ENCODE measurements around the gene RGL1. TPM values are rescaled to one million over a fixed set of nuclear protein-coding genes. Genes with fewer than 3 reads are reported as not detected.

The RGL1 gene
- total RNA-seq, 2 experiments from 2014 or later, result 1.3 to 1.4 TPM

DNA sequence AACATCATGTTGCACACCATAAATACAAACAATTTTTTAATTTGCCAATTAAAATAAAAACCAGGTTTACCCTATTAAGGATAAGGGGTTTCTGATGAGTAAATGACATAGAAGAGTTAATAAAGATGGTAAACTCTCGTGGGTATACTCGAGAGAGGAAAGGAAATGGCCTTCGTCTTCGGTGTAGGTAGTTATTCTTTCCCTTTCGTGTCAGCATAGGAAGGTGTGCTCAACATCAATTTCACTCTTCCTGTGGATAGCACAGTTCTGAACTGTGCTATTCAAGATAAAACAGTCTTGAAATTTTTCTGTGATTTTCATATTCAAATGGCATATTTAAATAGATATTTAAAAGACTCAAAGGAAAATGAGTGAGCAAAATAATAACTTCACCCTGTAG lies 98.2 kb downstream of the RGL1 start:
- peaks cover under 1% of the 10 kb centered on the region for H3K27me3 Mint-ChIP-seq (ENCODE audit: low read depth)
- H3K36me3 Mint-ChIP-seq (ENCODE audit: low read depth), result no peaks in the 10 kb centered on the region
- peaks cover under 1% of the 10 kb centered on the region for H3K4me1 Mint-ChIP-seq (ENCODE audit: low read depth)
- DNase-seq, result no peak
- H3K9me3 Mint-ChIP-seq (ENCODE audit: insufficient read depth), result no peaks in the 10 kb centered on the region
- ChIA-PET CTCF (interaction anchor here (3.5 kb wide), 1 partner anchor 12 kb away, joined by 19 read pairs; no protein-coding TSS in a partner anchor), POLR2A (no interaction called here)
- ATAC-seq, result no peak
- no peak overlapping the region for H3K27ac Mint-ChIP-seq
- H3K4me3 Mint-ChIP-seq, result no peak overlapping the region

DNA sequence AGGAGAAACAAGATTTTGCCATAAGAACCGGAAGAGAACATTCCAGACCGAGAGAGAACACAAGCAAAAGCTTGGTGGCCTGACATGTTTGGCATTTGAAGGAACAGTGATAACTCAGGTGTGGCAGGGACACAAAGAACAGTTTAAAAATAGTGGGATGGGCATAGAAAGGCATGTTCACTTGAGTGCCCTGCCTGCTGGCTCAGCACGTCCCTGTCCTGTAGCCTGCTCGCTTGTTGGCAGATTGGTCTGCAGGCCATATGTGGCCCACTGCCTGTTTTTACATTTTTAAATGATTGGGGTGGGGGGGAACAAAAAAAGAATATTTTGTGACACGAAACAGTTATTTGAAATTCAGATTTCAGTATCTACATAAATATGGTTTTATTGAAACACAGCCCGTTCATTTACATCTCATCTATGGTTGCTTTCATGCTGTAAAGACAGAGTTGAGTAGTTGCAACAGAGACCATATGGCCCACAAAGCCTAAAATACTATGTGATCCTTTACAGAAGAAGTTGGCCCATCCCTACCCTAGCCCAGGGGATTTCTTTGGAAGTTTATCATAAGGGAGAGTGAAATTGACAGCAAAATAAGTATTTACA lies 100.7 kb downstream of the RGL1 start:
- no peak for ATAC-seq
- Mint-ChIP-seq H3K27me3 (ENCODE audit: low read depth) (no peaks in the 10 kb centered on the region), H3K36me3 (ENCODE audit: low read depth) (no peaks in the 10 kb centered on the region), H3K27ac (no peak overlapping the region), H3K4me3 (no peak overlapping the region), H3K4me1 (ENCODE audit: low read depth) (no peaks in the 10 kb centered on the region), H3K9me3 (ENCODE audit: insufficient read depth) (no peaks in the 10 kb centered on the region)
- ChIA-PET POLR2A (no interaction called here), CTCF (interaction anchor here (3.5 kb wide), 1 partner anchor 9 kb away, joined by 19 read pairs; no protein-coding TSS in a partner anchor)
- no peak for DNase-seq

- Mint-ChIP-seq H3K36me3 (ENCODE audit: low read depth) (no peaks in the 10 kb centered on the region), H3K9me3 (ENCODE audit: insufficient read depth) (no peaks in the 10 kb centered on the region), H3K27me3 (ENCODE audit: low read depth) (no peaks in the 10 kb centered on the region), H3K4me3 (no peak overlapping the region), H3K4me1 (ENCODE audit: low read depth) (no peaks in the 10 kb centered on the region), H3K27ac (no peak overlapping the region)
- no peak for ATAC-seq
- ChIA-PET POLR2A (no interaction called here), CTCF (interaction anchor here (1.0 to 1.5 kb wide), 3 partner anchors 9 to 222 kb away, joined by 4 to 10 read pairs (median 4); no protein-coding TSS in a partner anchor)
- no peak for DNase-seq
Measured at GRCh38 chr1:183907070-183907469, 102.2 kb downstream of the RGL1 start.

- no peaks in the 10 kb centered on the region for H3K27me3 Mint-ChIP-seq (ENCODE audit: low read depth)
- no peak overlapping the region for H3K4me3 Mint-ChIP-seq
- ChIA-PET CTCF (interaction anchor here (1.1 to 1.5 kb wide), 3 partner anchors 8 to 14 kb away, joined by 4 to 10 read pairs (median 4); no protein-coding TSS in a partner anchor), POLR2A (no interaction called here)
- no peaks in the 10 kb centered on the region for H3K9me3 Mint-ChIP-seq (ENCODE audit: insufficient read depth)
- H3K4me1 Mint-ChIP-seq (ENCODE audit: low read depth), result no peaks in the 10 kb centered on the region
- DNase-seq (no peak), ATAC-seq (no peak)
- no peaks in the 10 kb centered on the region for H3K36me3 Mint-ChIP-seq (ENCODE audit: low read depth)
- H3K27ac Mint-ChIP-seq, result no peak overlapping the region
Measured at GRCh38 chr1:183908079-183908478, 103.2 kb downstream of the RGL1 start.

- DNase-seq (no peak), ATAC-seq (no peak)
- Mint-ChIP-seq H3K36me3 (ENCODE audit: low read depth) (no peaks in the 10 kb centered on the region), H3K27me3 (ENCODE audit: low read depth) (no peaks in the 10 kb centered on the region), H3K9me3 (ENCODE audit: insufficient read depth) (no peaks in the 10 kb centered on the region), H3K27ac (no peak overlapping the region), H3K4me1 (ENCODE audit: low read depth) (no peaks in the 10 kb centered on the region), H3K4me3 (no peak overlapping the region)
- POLR2A ChIA-PET, result no interaction called here
- CTCF ChIA-PET, result no interaction called here
Measured at GRCh38 chr1:183909672-183910071, 104.8 kb downstream of the RGL1 start.

DNA sequence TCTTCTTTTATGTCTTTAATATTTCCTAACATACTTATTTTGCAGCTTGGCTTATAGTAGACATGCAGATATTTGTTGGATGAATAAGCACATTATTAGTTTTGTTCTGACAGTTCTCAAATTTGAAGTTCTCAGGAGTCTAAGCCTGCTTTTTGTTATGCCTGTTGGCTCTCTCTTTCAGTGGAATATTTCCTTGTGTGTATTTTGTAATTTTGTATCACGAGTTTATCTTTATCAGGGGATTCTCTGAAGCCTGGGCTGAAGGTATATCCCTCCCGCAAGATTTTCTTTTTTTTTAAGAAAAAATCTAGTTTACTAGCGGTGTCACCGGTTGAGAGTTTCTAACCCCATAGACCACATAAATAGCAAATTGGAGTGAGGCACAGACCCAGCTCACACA lies 105.9 kb downstream of the RGL1 start:
- DNase-seq, result no peak
- H3K36me3 Mint-ChIP-seq (ENCODE audit: low read depth), result no peaks in the 10 kb centered on the region

GRCh38 chr1:183911285-183911684 lies 106.4 kb downstream of the RGL1 start:
- CTCF ChIA-PET, result interaction anchor here (1.2 to 1.8 kb wide), 2 partner anchors 256 to 278 kb away, joined by 3 to 9 read pairs; no protein-coding TSS in a partner anchor
- H3K4me1 Mint-ChIP-seq (ENCODE audit: low read depth), result peaks cover 5% of the 10 kb centered on the region
- no peak overlapping the region for H3K27ac Mint-ChIP-seq
- no peaks in the 10 kb centered on the region for H3K36me3 Mint-ChIP-seq (ENCODE audit: low read depth)
- POLR2A ChIA-PET, result no interaction called here
- DNase-seq (no peak), ATAC-seq (no peak)
- no peaks in the 10 kb centered on the region for H3K9me3 Mint-ChIP-seq (ENCODE audit: insufficient read depth)
- H3K4me3 Mint-ChIP-seq, result no peak overlapping the region
- no peaks in the 10 kb centered on the region for H3K27me3 Mint-ChIP-seq (ENCODE audit: low read depth)

More for the DNA sequence above, 105.9 kb downstream of the RGL1 start:
- ATAC-seq, result no peak
- no peaks in the 10 kb centered on the region for H3K27me3 Mint-ChIP-seq (ENCODE audit: low read depth)
- H3K9me3 Mint-ChIP-seq (ENCODE audit: insufficient read depth), result no peaks in the 10 kb centered on the region
- ChIA-PET CTCF (interaction anchor here (1.2 to 1.8 kb wide), 2 partner anchors 256 to 277 kb away, joined by 3 to 9 read pairs; no protein-coding TSS in a partner anchor), POLR2A (no interaction called here)
- no peak overlapping the region for H3K27ac Mint-ChIP-seq
- H3K4me1 Mint-ChIP-seq (ENCODE audit: low read depth), result peaks cover under 1% of the 10 kb centered on the region
- no peak overlapping the region for H3K4me3 Mint-ChIP-seq

DNA sequence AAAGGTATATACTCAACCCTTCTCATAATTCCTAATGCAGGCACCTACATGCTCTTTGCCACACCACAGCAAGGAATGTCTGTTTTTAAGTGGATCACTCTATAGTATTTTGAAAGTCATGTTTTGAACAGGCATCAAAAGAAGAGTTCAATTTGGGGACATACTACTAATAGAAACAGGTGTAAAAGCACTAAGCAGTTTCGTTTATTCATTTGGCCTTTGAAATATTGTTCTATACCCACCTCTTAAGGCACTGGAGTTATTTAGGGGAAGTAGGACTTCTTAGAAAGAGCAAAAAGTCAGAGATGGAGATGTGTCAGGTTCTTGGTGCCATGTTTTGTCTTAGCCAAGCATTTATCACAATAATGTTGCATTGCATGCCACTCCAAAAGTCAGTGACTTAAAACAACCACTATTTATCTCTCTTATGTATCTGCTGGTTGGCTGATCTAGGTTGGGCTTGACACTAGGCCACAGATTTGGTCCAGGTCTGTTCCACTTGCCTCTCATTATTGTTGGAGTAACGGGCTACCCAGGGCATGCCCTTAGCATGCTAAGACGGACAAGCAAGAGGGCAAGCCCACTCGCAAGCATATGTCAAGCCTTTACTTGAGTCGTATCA lies 107.5 kb downstream of the RGL1 start:
- Mint-ChIP-seq H3K4me3 (no peak overlapping the region), H3K4me1 (ENCODE audit: low read depth) (peaks cover 8% of the 10 kb centered on the region), H3K27me3 (ENCODE audit: low read depth) (no peaks in the 10 kb centered on the region), H3K36me3 (ENCODE audit: low read depth) (no peaks in the 10 kb centered on the region), H3K9me3 (ENCODE audit: insufficient read depth) (no peaks in the 10 kb centered on the region), H3K27ac (no peak overlapping the region)
- POLR2A ChIA-PET, result no interaction called here
- DNase-seq, result no peak
- ATAC-seq, result no peak
- CTCF ChIA-PET, result interaction anchor here (4.1 kb wide), 1 partner anchor 278 kb away, joined by 34 read pairs; the partner anchor contains the start of gene ARPC5

DNA sequence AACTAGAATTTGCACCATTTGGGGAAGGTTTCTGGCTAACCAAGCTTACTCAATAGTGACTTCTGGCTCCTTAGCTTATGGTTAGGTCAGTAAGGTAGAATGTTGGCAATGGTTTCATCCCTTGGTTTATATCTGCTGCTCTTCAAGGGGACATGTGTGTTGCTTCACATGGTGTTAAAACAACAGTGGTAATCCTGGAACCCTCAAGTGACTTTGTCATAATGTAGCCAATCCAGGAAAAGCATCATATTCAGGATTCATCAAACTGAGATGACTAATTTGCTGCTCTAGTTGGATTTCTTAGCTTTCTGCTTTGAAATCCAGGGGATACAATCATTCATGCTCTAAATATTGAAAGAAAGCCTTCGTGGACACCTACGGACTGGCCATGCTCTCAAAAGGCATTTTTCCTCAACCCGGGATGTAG lies 108.7 kb downstream of the RGL1 start:
- H3K4me1 Mint-ChIP-seq (ENCODE audit: low read depth), result peaks cover 8% of the 10 kb centered on the region
- ATAC-seq, result no peak

GRCh38 chr1:183914276-183914675 lies 109.4 kb downstream of the RGL1 start:
- H3K27ac Mint-ChIP-seq, result no peak overlapping the region
- H3K36me3 Mint-ChIP-seq (ENCODE audit: low read depth), result no peaks in the 10 kb centered on the region
- DNase-seq, result no peak
- no peaks in the 10 kb centered on the region for H3K9me3 Mint-ChIP-seq (ENCODE audit: insufficient read depth)
- CTCF ChIA-PET, result interaction anchor here (1.3 to 5.3 kb wide), 8 partner anchors 9 to 280 kb away, joined by 3 to 188 read pairs (median 18); partner anchors contain the start of genes APOBEC4 and ARPC5
- no peak overlapping the region for H3K4me3 Mint-ChIP-seq
- POLR2A ChIA-PET, result no interaction called here
- no peak for ATAC-seq
- peaks cover 8% of the 10 kb centered on the region for H3K4me1 Mint-ChIP-seq (ENCODE audit: low read depth)
- H3K27me3 Mint-ChIP-seq (ENCODE audit: low read depth), result no peaks in the 10 kb centered on the region

More for the DNA sequence above, 108.7 kb downstream of the RGL1 start:
- DNase-seq, result no peak
- Mint-ChIP-seq H3K27me3 (ENCODE audit: low read depth) (no peaks in the 10 kb centered on the region), H3K36me3 (ENCODE audit: low read depth) (no peaks in the 10 kb centered on the region), H3K4me3 (no peak overlapping the region), H3K9me3 (ENCODE audit: insufficient read depth) (no peaks in the 10 kb centered on the region), H3K27ac (no peak overlapping the region)
- CTCF ChIA-PET, result interaction anchor here (3.3 to 5.3 kb wide), 4 partner anchors 9 to 280 kb away, joined by 16 to 188 read pairs (median 26); partner anchors contain the start of genes APOBEC4 and ARPC5
- POLR2A ChIA-PET, result no interaction called here

GRCh38 chr1:183914891-183915290 lies 110.0 kb downstream of the RGL1 start:
- no peaks in the 10 kb centered on the region for H3K9me3 Mint-ChIP-seq (ENCODE audit: insufficient read depth)
- DNase-seq, result no peak
- ATAC-seq, result no peak
- peaks cover 8% of the 10 kb centered on the region for H3K4me1 Mint-ChIP-seq (ENCODE audit: low read depth)
- H3K36me3 Mint-ChIP-seq (ENCODE audit: low read depth), result no peaks in the 10 kb centered on the region
- ChIA-PET CTCF (interaction anchor here (0.9 to 5.3 kb wide), 21 partner anchors 7 to 633 kb away, joined by 3 to 188 read pairs (median 11); partner anchors contain the start of genes APOBEC4 and ARPC5), POLR2A (interaction anchor here (1.6 kb wide), 1 partner anchor 259 kb away, joined by 6 read pairs; no protein-coding TSS in a partner anchor)
- no peak overlapping the region for H3K4me3 Mint-ChIP-seq
- no peaks in the 10 kb centered on the region for H3K27me3 Mint-ChIP-seq (ENCODE audit: low read depth)
- H3K27ac Mint-ChIP-seq, result no peak overlapping the region

Data from activated CD8-positive, alpha-beta T cell treated with anti-CD3 and anti-CD28 coated beads, Interleukin-2, amount 10 ng/mL, durations not matched to agents 7 days and 5 days (primary cell).